ENCODE results near the gene SLC24A3. TPM values are rescaled to one million over a fixed set of nuclear protein-coding genes. Genes with fewer than 3 reads are reported as not detected.

SLC24A3 gene
- total RNA-seq, 1 experiment from 2014 or later, result 46.0 TPM

DNA sequence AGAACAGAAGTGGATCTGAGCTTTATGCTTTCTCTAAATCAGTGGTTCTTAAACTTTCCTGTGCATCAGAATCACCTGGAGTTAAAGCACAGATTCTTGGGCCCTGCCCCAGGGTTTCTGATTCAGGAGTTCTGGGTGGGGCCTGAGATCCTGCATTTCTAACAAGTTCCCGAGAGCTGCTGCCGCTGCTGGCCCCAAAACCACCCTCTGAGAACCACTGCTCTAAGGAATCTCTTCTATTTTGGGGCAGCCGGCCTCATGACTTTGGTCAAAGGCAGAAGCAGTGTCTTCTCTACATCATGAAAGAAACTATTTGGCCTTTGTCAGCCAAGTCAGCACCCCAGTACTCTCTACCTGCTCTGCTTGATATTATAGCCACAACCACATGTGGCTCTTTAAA, 503.5 kb downstream of the SLC24A3 start:
- ChIA-PET CTCF (no interaction called here), POLR2A (ENCODE audit: low non-redundant PET) (interaction anchor here (0.6 kb wide), 1 partner anchor 91 kb away, joined by 3 read pairs; no protein-coding TSS in a partner anchor)
- peaks cover 8% of the 10 kb centered on the region for H3K36me3 ChIP-seq (ENCODE audit: insufficient read depth, low read length, poor library complexity, severe bottlenecking)
- no peaks in the 10 kb centered on the region for H3K9me3 ChIP-seq (ENCODE audit: low read depth, low read length, poor library complexity, severe bottlenecking)
- H3K4me1 ChIP-seq (ENCODE audit: insufficient read depth, low read length, poor library complexity, severe bottlenecking), result no peaks in the 10 kb centered on the region
- no TSS peak for BruUV-seq (replicated peaks)
- intact Hi-C loops (cut with micrococcal nuclease; ENCODE audit: unreplicated experiment), result no loop called here
- no peaks in the 10 kb centered on the region for H3K27me3 ChIP-seq (replicated peaks; ENCODE audit: insufficient read depth, low read depth, low read length, poor library complexity)
- no peak overlapping the region for H3K27ac ChIP-seq (ENCODE audit: low read depth, low read length, poor library complexity, severe bottlenecking)
- no peak for TF ChIP-seq EZH2 (IDR thresholded peaks at IDR 0.05; ENCODE audit: borderline replicate concordance, low read depth, low read length, poor library complexity, severe bottlenecking)
- TF ChIP-seq, protein P1, sequence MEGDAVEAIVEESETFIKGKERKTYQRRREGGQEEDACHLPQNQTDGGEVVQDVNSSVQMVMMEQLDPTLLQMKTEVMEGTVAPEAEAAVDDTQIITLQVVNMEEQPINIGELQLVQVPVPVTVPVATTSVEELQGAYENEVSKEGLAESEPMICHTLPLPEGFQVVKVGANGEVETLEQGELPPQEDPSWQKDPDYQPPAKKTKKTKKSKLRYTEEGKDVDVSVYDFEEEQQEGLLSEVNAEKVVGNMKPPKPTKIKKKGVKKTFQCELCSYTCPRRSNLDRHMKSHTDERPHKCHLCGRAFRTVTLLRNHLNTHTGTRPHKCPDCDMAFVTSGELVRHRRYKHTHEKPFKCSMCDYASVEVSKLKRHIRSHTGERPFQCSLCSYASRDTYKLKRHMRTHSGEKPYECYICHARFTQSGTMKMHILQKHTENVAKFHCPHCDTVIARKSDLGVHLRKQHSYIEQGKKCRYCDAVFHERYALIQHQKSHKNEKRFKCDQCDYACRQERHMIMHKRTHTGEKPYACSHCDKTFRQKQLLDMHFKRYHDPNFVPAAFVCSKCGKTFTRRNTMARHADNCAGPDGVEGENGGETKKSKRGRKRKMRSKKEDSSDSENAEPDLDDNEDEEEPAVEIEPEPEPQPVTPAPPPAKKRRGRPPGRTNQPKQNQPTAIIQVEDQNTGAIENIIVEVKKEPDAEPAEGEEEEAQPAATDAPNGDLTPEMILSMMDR (conservative IDR thresholded peaks at IDR 0.05; ENCODE audit: low read depth, low read length), result no peak
- no peak for DNase-seq (ENCODE audit: low spot score)
- no peak overlapping the region for H3K4me3 ChIP-seq (ENCODE audit: low read depth, low read length, poor library complexity, severe bottlenecking)

DNA sequence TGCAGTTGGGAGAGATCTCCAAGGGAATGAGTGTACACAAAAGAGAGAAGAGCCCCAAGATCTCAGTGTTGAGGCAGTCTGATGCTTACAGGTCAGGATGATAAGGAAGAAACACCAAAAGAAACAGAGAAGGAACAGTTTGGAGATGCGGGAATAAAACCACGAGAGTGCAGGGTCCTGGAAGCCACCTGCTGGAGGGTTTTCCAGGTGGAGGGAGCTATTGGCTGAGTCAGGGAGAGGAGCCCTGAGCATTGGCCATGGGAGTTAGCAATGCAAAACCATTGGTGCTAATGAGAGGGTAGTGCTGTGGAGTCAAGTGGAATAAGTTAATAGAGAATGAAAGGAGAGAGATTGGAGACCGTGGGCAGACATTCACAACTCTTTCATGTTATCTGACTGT, 506.4 kb downstream of the SLC24A3 start:
- H3K4me1 ChIP-seq (ENCODE audit: insufficient read depth, low read length, poor library complexity, severe bottlenecking), result no peaks in the 10 kb centered on the region
- H3K27me3 ChIP-seq (replicated peaks; ENCODE audit: insufficient read depth, low read depth, low read length, poor library complexity), result no peaks in the 10 kb centered on the region
- intact Hi-C loops (cut with micrococcal nuclease; ENCODE audit: unreplicated experiment), result no loop called here
- H3K27ac ChIP-seq (ENCODE audit: low read depth, low read length, poor library complexity, severe bottlenecking), result no peak overlapping the region
- DNase-seq (ENCODE audit: low spot score), result no peak
- ChIA-PET CTCF (no interaction called here), POLR2A (ENCODE audit: low non-redundant PET) (no interaction called here)
- no TSS peak for BruUV-seq (replicated peaks)
- no peaks in the 10 kb centered on the region for H3K9me3 ChIP-seq (ENCODE audit: low read depth, low read length, poor library complexity, severe bottlenecking)
- TF ChIP-seq, protein P1 (conservative IDR thresholded peaks at IDR 0.05; ENCODE audit: low read depth, low read length), result no peak
- TF ChIP-seq EZH2 (IDR thresholded peaks at IDR 0.05; ENCODE audit: borderline replicate concordance, low read depth, low read length, poor library complexity, severe bottlenecking), result no peak
- H3K36me3 ChIP-seq (ENCODE audit: insufficient read depth, low read length, poor library complexity, severe bottlenecking), result peaks cover 13% of the 10 kb centered on the region
- no peak overlapping the region for H3K4me3 ChIP-seq (ENCODE audit: low read depth, low read length, poor library complexity, severe bottlenecking)

DNA sequence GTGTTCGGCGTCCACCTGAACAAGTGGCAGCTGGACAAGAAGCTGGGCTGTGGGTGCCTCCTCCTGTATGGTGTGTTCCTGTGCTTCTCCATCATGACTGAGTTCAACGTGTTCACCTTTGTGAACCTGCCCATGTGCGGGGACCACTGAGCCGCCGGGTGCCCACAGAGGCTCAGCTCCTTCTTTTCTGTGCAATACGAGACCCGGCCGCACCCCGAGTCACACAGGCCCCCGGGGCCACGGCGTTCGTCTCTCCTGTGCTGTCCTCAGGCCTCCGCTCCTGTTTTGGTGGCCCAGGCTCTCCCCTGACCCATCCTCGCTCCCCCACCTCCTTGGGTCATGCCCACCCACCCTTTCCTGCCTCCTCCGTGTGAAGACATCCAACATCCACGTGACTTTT, 508.5 kb downstream of the SLC24A3 start:
- CTCF ChIA-PET, result no interaction called here
- POLR2A ChIA-PET (ENCODE audit: low non-redundant PET), result no interaction called here
- Histone ChIP-seq H3K9me3 (ENCODE audit: low read depth, low read length, poor library complexity, severe bottlenecking) (no peaks in the 10 kb centered on the region), H3K4me1 (ENCODE audit: insufficient read depth, low read length, poor library complexity, severe bottlenecking) (no peaks in the 10 kb centered on the region), H3K27me3 (replicated peaks; ENCODE audit: insufficient read depth, low read depth, low read length, poor library complexity) (no peaks in the 10 kb centered on the region), H3K36me3 (ENCODE audit: insufficient read depth, low read length, poor library complexity, severe bottlenecking) (peaks cover 5% of the 10 kb centered on the region), H3K27ac (ENCODE audit: low read depth, low read length, poor library complexity, severe bottlenecking) (no peak overlapping the region), H3K4me3 (ENCODE audit: low read depth, low read length, poor library complexity, severe bottlenecking) (no peak overlapping the region)
- intact Hi-C loops (cut with micrococcal nuclease; ENCODE audit: unreplicated experiment), result no loop called here
- BruUV-seq (replicated peaks), result no TSS peak
- TF ChIP-seq, protein P1 (conservative IDR thresholded peaks at IDR 0.05; ENCODE audit: low read depth, low read length), result no peak
- no peak for TF ChIP-seq EZH2 (IDR thresholded peaks at IDR 0.05; ENCODE audit: borderline replicate concordance, low read depth, low read length, poor library complexity, severe bottlenecking)
- no peak for DNase-seq (ENCODE audit: low spot score)
